Measurements from ENCODE around the gene BAZ2B. TPM values are rescaled to one million over a fixed set of nuclear protein-coding genes. Genes with fewer than 3 reads are reported as not detected.

The BAZ2B gene
- total and polyA plus RNA-seq, 12 donors, result 6.8 to 57.2 (median 44.9) TPM

- no peak for ATAC-seq
- intact Hi-C loops (cut with DNase I), result loop anchor here in 2 of 10 donors (5.0 to 10.0 kb wide), 2 partner anchors 169 to 172 kb away; partner anchors contain the start of gene BAZ2B (in 2 of the 2)
- peaks cover 0 to 12% (median 3%) of the 10 kb centered on the region in 9 donors for H3K4me1 ChIP-seq
- H3K4me3 ChIP-seq, result no peak overlapping the region
- H3K36me3 ChIP-seq, result peaks cover 0 to 79% (median 47%) of the 10 kb centered on the region in 9 donors
- H3K27me3 ChIP-seq, result no peaks in the 10 kb centered on the region
- no peak for DNase-seq
- H3K9me3 ChIP-seq, result peaks cover 0 to 7% (median 0%) of the 10 kb centered on the region in 11 donors
- no peak overlapping the region for H3K27ac ChIP-seq
- no peak for TF ChIP-seq CTCF (IDR thresholded peaks at IDR 0.05)
Measured at GRCh38 chr2:159445307-159445706, 171.0 kb downstream of the BAZ2B start.

- Histone ChIP-seq H3K9me3 (peaks cover 0 to 7% (median 0%) of the 10 kb centered on the region in 11 donors), H3K4me1 (peaks cover 0 to 12% (median 3%) of the 10 kb centered on the region in 9 donors), H3K27me3 (no peaks in the 10 kb centered on the region), H3K4me3 (no peak overlapping the region), H3K27ac (no peak overlapping the region), H3K36me3 (peaks cover 0 to 85% (median 47%) of the 10 kb centered on the region in 9 donors)
- intact Hi-C loops (cut with DNase I), result loop anchor here in 2 of 10 donors (5.0 to 10.0 kb wide), 2 partner anchors 170 to 173 kb away; partner anchors contain the start of gene BAZ2B (in 2 of the 2)
- ATAC-seq (no peak), DNase-seq (no peak)
- no peak for TF ChIP-seq CTCF (IDR thresholded peaks at IDR 0.05)
Measured at GRCh38 chr2:159444754-159445153, 171.6 kb downstream of the BAZ2B start.

- Histone ChIP-seq H3K4me3 (no peak overlapping the region), H3K27ac (peak overlapping the region in 8 of 10 donors; percentile 21 to 49 (median 33)), H3K9me3 (peaks cover 0 to 1% (median 0%) of the 10 kb centered on the region in 11 donors), H3K36me3 (peaks cover 0 to 99% (median 47%) of the 10 kb centered on the region in 9 donors), H3K27me3 (no peaks in the 10 kb centered on the region), H3K4me1 (peaks cover 0 to 12% (median 3%) of the 10 kb centered on the region in 9 donors)
- ATAC-seq (peak in 6 of 8 donors; percentile 53 to 84 (median 80)), DNase-seq (no peak)
- no peak for TF ChIP-seq CTCF (IDR thresholded peaks at IDR 0.05)
- WGBS, 2 donors, result 75 to 79% methylated on average over 2 of the region's 2 CpGs
- intact Hi-C loops (cut with DNase I), result loop anchor here in 1 of 10 donors (10.0 kb wide), 1 partner anchor 172 kb away; the partner anchor contains the start of gene BAZ2B
Measured at GRCh38 chr2:159442159-159442852, 174.0 kb downstream of the BAZ2B start.

- H3K4me1 ChIP-seq, result peaks cover 0 to 12% (median 3%) of the 10 kb centered on the region in 9 donors
- no peaks in the 10 kb centered on the region for H3K9me3 ChIP-seq
- no peaks in the 10 kb centered on the region for H3K27me3 ChIP-seq
- H3K27ac ChIP-seq, result peak overlapping the region in 6 of 10 donors; percentile 17 to 49 (median 36)
- WGBS, 2 donors, result 43 to 57% methylated on average over 1 of the region's 1 CpG
- peak in 6 of 8 donors; percentile 65 to 93 (median 84) for ATAC-seq
- no peak for DNase-seq
- intact Hi-C loops (cut with DNase I), result loop anchor here in 1 of 10 donors (10.0 kb wide), 1 partner anchor 174 kb away; the partner anchor contains the start of gene BAZ2B
- no peak overlapping the region for H3K4me3 ChIP-seq
- no peak for TF ChIP-seq CTCF (IDR thresholded peaks at IDR 0.05)
- peaks cover 0 to 100% (median 46%) of the 10 kb centered on the region in 9 donors for H3K36me3 ChIP-seq
Measured at GRCh38 chr2:159441182-159441581, 175.2 kb downstream of the BAZ2B start.

All from heart right ventricle (tissue), 16 donors.